NCI-H1048 (cell line): Measurements from ENCODE around the gene TSPAN18.

Source experiments
- DNase-seq: peaks from one replicate; lab custom pipeline; 2025; lab: John Stamatoyannopoulos, UW

The TSPAN18 gene

GRCh38 chr11:44797051-44797450, 70.3 kb downstream of the TSPAN18 start:
- no peak for DNase-seq

GRCh38 chr11:44797886-44798606, 71.3 kb downstream of the TSPAN18 start:
- no peak for DNase-seq

GRCh38 chr11:44798607-44798972, 71.8 kb downstream of the TSPAN18 start:
- DNase-seq = no peak

GRCh38 chr11:44799012-44799411, 72.2 kb downstream of the TSPAN18 start:
- DNase-seq = no peak

GRCh38 chr11:44802347-44802746, 75.6 kb downstream of the TSPAN18 start:
- DNase-seq = no peak

- DNase-seq = no peak
Measured at GRCh38 chr11:44803009-44803408, 76.2 kb downstream of the TSPAN18 start.

- DNase-seq = no peak
Measured at GRCh38 chr11:44804449-44805437, 78.0 kb downstream of the TSPAN18 start.

GRCh38 chr11:44805596-44805995, 78.8 kb downstream of the TSPAN18 start:
- no peak for DNase-seq

GRCh38 chr11:44808053-44808753, 81.4 kb downstream of the TSPAN18 start:
- no peak for DNase-seq

GRCh38 chr11:44809283-44809682, 82.5 kb downstream of the TSPAN18 start:
- DNase-seq = no peak

GRCh38 chr11:44811841-44812448, 85.2 kb downstream of the TSPAN18 start:
- DNase-seq = no peak

- no peak for DNase-seq
Measured at GRCh38 chr11:44812971-44813370, 86.2 kb downstream of the TSPAN18 start.

- no peak for DNase-seq
Measured at GRCh38 chr11:44813401-44813800, 86.6 kb downstream of the TSPAN18 start.

GRCh38 chr11:44814881-44815592, 88.3 kb downstream of the TSPAN18 start:
- no peak for DNase-seq

GRCh38 chr11:44815917-44816456, 89.2 kb downstream of the TSPAN18 start:
- no peak for DNase-seq

GRCh38 chr11:44816761-44817160, 90.0 kb downstream of the TSPAN18 start:
- no peak for DNase-seq

GRCh38 chr11:44817207-44817949, 90.6 kb downstream of the TSPAN18 start:
- DNase-seq = no peak

GRCh38 chr11:44818110-44818509, 91.3 kb downstream of the TSPAN18 start:
- DNase-seq = no peak

GRCh38 chr11:44819346-44819745, 92.6 kb downstream of the TSPAN18 start:
- no peak for DNase-seq

- no peak for DNase-seq
Measured at GRCh38 chr11:44822369-44822768, 95.6 kb downstream of the TSPAN18 start.
